Retina (tissue), 1 donor: Measurements from ENCODE around the gene TRIM69.
"Not testable (repeated sequence)": the region's sequence is repeated elsewhere in the genome, so short reads cannot be mapped to it uniquely, and the experiment has no call there.

ENCODE experiments used
- DNase-seq: peaks from one replicate; pipeline ENCODE4 v3.0.0-alpha.2; 2016

Gene TRIM69

GRCh38 chr15:44716983-44717602, 19.2 kb upstream of the TRIM69 start:
- no peak for DNase-seq

- no peak for DNase-seq
These were observed 18.0 kb upstream of the TRIM69 start for GRCh38 chr15:44718180-44718926.

GRCh38 chr15:44718927-44719292, 17.4 kb upstream of the TRIM69 start:
- no peak for DNase-seq

GRCh38 chr15:44719293-44719999, 16.9 kb upstream of the TRIM69 start:
- DNase-seq: no peak

- DNase-seq: not testable (repeated sequence)
These were observed 16.3 kb upstream of the TRIM69 start for GRCh38 chr15:44720000-44720435.

- no peak for DNase-seq
These were observed 15.7 kb upstream of the TRIM69 start for GRCh38 chr15:44720460-44721176.

- no peak for DNase-seq
These were observed 14.3 kb upstream of the TRIM69 start for GRCh38 chr15:44722011-44722410.

- no peak for DNase-seq
These were observed 10.2 kb upstream of the TRIM69 start for GRCh38 chr15:44726136-44726535.

- no peak for DNase-seq
These were observed 9.5 kb upstream of the TRIM69 start for GRCh38 chr15:44726568-44727484.

GRCh38 chr15:44727485-44728231, 8.7 kb upstream of the TRIM69 start:
- DNase-seq: no peak

- not testable (repeated sequence) for DNase-seq
These were observed 8.1 kb upstream of the TRIM69 start for GRCh38 chr15:44728232-44728575.

- DNase-seq: peak; percentile 96
These were observed 7.5 kb upstream of the TRIM69 start for GRCh38 chr15:44728576-44729407.

- DNase-seq: no peak
These were observed 6.8 kb upstream of the TRIM69 start for GRCh38 chr15:44729408-44730127.

- DNase-seq: no peak
These were observed 1.4 kb upstream of the TRIM69 start for GRCh38 chr15:44734839-44735481.

- no peak for DNase-seq
These were observed 697 bp upstream of the TRIM69 start for GRCh38 chr15:44735482-44736180.

- peak; percentile 16 for DNase-seq
These were observed 2.1 kb downstream of the TRIM69 start for GRCh38 chr15:44738340-44738984.

- DNase-seq: not testable (repeated sequence)
These were observed 3.0 kb downstream of the TRIM69 start for GRCh38 chr15:44739222-44739847.

GRCh38 chr15:44743454-44743853, 7.1 kb downstream of the TRIM69 start:
- DNase-seq: not testable (repeated sequence)
